ENCODE data around the gene HIVEP3. TPM values are rescaled to one million over a fixed set of nuclear protein-coding genes. Genes with fewer than 3 reads are reported as not detected.

HIVEP3 gene
- total and polyA plus RNA-seq, 2 donors (not counting 1 experiment from before 2014, with no cell fraction given), result 2.0 to 5.1 TPM

DNA sequence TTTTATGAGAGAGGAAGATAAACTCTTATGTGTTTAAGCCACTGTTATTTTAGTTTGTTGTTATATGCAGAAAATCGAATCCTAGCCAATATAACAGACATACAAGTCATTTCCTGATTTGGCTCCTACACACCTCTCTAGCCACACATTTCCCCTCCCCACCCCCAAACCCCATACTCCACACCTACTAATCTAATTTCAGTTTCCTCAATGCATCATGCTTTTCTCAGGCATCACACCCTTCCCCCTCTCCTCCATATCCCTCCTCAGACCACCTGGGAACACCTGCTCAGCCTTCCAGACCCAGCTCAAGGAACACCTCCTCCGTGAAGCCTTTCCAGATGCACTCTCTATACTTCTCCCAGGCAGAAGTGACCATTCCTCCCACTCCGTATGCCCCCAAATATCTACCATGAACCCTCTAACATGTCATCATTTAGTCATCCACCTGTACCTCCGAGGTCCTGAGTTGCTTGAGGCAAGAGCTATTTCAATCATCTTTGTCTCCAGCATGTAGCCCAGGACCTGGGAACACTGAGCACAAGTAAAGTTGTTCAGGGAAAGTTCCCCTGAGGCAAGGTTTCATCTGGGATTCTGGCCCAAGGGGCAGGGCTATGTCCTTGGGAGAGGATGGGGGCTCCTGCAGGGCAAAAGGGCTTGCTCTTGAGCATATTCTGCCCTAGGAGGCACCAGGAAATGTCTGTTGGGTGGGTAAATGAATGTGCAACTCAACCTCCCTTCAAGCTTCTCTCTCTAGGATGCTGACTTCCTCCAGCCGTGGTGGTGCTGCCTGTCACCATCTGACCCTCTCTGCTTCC, 126.8 kb downstream of the HIVEP3 start:
- no peak overlapping the region for H3K4me3 Mint-ChIP-seq
- H3K9me3 Mint-ChIP-seq (ENCODE audit: insufficient read depth), result no peaks in the 10 kb centered on the region
- Histone ChIP-seq H3K79me2 (ENCODE audit: control insufficient read depth, insufficient read depth, low read length) (no peaks in the 10 kb centered on the region), H3K27ac (ENCODE audit: low read length in 2 of 2) (no peak overlapping the region), H3K9ac (ENCODE audit: low read length) (no peak overlapping the region), H4K20me1 (ENCODE audit: control insufficient read depth, insufficient read depth, low read length, poor library complexity, severe bottlenecking) (no peaks in the 10 kb centered on the region), H3K4me2 (replicated peaks; ENCODE audit: low read depth, low read length, poor library complexity, severe bottlenecking) (peak overlapping the region; percentile 21), H3K9me3 (ENCODE audit: control extremely low read depth in 1 of 3, control insufficient read depth in 2 of 3, insufficient read depth in 1 of 3, low read length in 2 of 3) (no peaks in the 10 kb centered on the region), H3K36me3 (replicated peaks in 1 of 2; ENCODE audit: control extremely low read depth in 1 of 2, control insufficient read depth in 1 of 2, extremely low read depth in 1 of 2, insufficient read depth in 2 of 2, low read length in 1 of 2) (no peaks in the 10 kb centered on the region), H3K4me3 (ENCODE audit: control extremely low read depth in 1 of 5, extremely low read depth in 1 of 5, insufficient read depth in 1 of 5, low read depth in 2 of 5, low read length in 4 of 5) (no peak overlapping the region), H3K4me1 (ENCODE audit: control insufficient read depth in 2 of 2, insufficient read depth in 2 of 2, low read length in 2 of 2) (peaks cover 16 to 19% of the 10 kb centered on the region in 2 donors), H2AFZ (ENCODE audit: insufficient read depth, low read depth, low read length, poor library complexity, severe bottlenecking) (no peak overlapping the region), H3K27me3 (replicated peaks in 1 of 4; ENCODE audit: control extremely low read depth in 1 of 4, control insufficient read depth in 3 of 4, insufficient read depth in 4 of 4, low read length in 3 of 4) (no peaks in the 10 kb centered on the region)
- 93% methylated on average over 3 of the region's 5 CpGs for WGBS (ENCODE audit: insufficient coverage)
- no peak overlapping the region for H3K27ac Mint-ChIP-seq
- ChIA-PET POLR2A (no interaction called here), CTCF (no interaction called here)
- no peaks in the 10 kb centered on the region for H3K27me3 Mint-ChIP-seq
- peaks cover 25% of the 10 kb centered on the region for H3K4me1 Mint-ChIP-seq
- no peak for DNase-seq
- intact Hi-C loops (cut with micrococcal nuclease), result no loop called here
- ATAC-seq (ENCODE audit: low read depth), result no peak
- no peak for TF ChIP-seq CTCF (IDR thresholded peaks at IDR 0.05)
- no peak for TF ChIP-seq EZH2 (IDR thresholded peaks at IDR 0.05; ENCODE audit: borderline replicate concordance, insufficient read depth, low read depth, low read length, poor library complexity, severe bottlenecking)

DNA sequence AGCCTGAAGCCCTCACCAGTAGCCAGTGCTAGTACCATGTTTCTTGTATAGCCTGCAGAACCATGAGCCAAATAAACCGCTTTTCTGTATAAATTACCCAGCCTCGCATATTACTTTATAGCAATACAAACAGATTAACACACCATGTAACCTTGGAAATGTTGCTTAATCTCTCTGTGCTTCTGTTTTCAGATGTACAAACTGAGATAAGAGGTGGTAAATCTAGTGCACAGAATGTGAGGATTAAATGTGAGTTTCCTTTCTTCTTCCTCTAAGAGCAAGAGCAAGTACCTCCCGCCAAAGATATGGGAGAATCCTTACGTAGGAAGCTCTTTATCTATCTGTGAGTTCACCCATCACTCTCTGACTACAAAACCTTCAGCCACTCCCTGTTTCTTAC, 128.4 kb downstream of the HIVEP3 start:
- H3K27ac Mint-ChIP-seq, result no peak overlapping the region
- Histone ChIP-seq H3K27ac (ENCODE audit: low read length in 2 of 2) (no peak overlapping the region), H3K79me2 (ENCODE audit: control insufficient read depth, insufficient read depth, low read length) (no peaks in the 10 kb centered on the region), H3K27me3 (replicated peaks in 1 of 4; ENCODE audit: control extremely low read depth in 1 of 4, control insufficient read depth in 3 of 4, insufficient read depth in 4 of 4, low read length in 3 of 4) (no peaks in the 10 kb centered on the region), H3K9ac (ENCODE audit: low read length) (no peak overlapping the region), H3K4me1 (ENCODE audit: control insufficient read depth in 2 of 2, insufficient read depth in 2 of 2, low read length in 2 of 2) (peaks cover 16 to 19% of the 10 kb centered on the region in 2 donors), H2AFZ (ENCODE audit: insufficient read depth, low read depth, low read length, poor library complexity, severe bottlenecking) (no peak overlapping the region), H3K4me3 (ENCODE audit: control extremely low read depth in 1 of 5, extremely low read depth in 1 of 5, insufficient read depth in 1 of 5, low read depth in 2 of 5, low read length in 4 of 5) (no peak overlapping the region), H4K20me1 (ENCODE audit: control insufficient read depth, insufficient read depth, low read length, poor library complexity, severe bottlenecking) (no peaks in the 10 kb centered on the region), H3K9me3 (ENCODE audit: control extremely low read depth in 1 of 3, control insufficient read depth in 2 of 3, insufficient read depth in 1 of 3, low read length in 2 of 3) (no peaks in the 10 kb centered on the region), H3K4me2 (replicated peaks; ENCODE audit: low read depth, low read length, poor library complexity, severe bottlenecking) (no peak overlapping the region), H3K36me3 (replicated peaks in 1 of 2; ENCODE audit: control extremely low read depth in 1 of 2, control insufficient read depth in 1 of 2, extremely low read depth in 1 of 2, insufficient read depth in 2 of 2, low read length in 1 of 2) (no peaks in the 10 kb centered on the region)
- no peak for TF ChIP-seq CTCF (IDR thresholded peaks at IDR 0.05)
- no peak for TF ChIP-seq EZH2 (IDR thresholded peaks at IDR 0.05; ENCODE audit: borderline replicate concordance, insufficient read depth, low read depth, low read length, poor library complexity, severe bottlenecking)
- H3K27me3 Mint-ChIP-seq, result no peaks in the 10 kb centered on the region
- H3K4me1 Mint-ChIP-seq, result peaks cover 25% of the 10 kb centered on the region
- no peaks in the 10 kb centered on the region for H3K9me3 Mint-ChIP-seq (ENCODE audit: insufficient read depth)
- ChIA-PET POLR2A (no interaction called here), CTCF (interaction anchor here (1.5 kb wide), 1 partner anchor 77 kb away, joined by 3 read pairs; no protein-coding TSS in a partner anchor)
- no peak overlapping the region for H3K4me3 Mint-ChIP-seq
- DNase-seq (no peak), ATAC-seq (ENCODE audit: low read depth) (no peak)
- 94% methylated on average over 2 of the region's 4 CpGs for WGBS (ENCODE audit: insufficient coverage)
- intact Hi-C loops (cut with micrococcal nuclease), result no loop called here
